Islet precursor cell (in vitro differentiated cells): ENCODE measurements around the gene FRMD1.

Experiments used
- DNase-seq: peaks from one replicate; pipeline ENCODE4 v3.0.0-alpha.2; 2018

The FRMD1 gene

DNA sequence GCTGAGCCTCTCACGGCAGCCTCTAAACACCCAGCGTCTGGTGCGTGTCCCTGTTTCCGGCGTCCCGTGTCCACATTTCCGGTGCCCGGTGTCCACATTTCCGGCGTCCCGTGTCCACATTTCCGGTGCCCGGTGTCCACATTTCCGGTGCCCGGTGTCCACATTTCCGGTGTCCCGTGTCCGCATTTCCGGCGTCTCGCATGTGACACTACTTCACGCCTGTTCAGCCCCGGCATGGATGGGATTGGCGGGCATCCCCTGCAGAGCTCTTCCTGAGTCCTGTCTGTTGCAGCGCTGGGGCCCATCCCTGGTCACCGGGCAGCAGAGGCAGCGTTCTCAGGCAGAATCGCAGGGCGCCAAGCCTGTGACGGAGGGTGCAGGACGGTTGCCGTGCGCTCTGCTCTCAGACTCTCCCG, 3.2 kb downstream of the FRMD1 start:
- no peak for DNase-seq

DNA sequence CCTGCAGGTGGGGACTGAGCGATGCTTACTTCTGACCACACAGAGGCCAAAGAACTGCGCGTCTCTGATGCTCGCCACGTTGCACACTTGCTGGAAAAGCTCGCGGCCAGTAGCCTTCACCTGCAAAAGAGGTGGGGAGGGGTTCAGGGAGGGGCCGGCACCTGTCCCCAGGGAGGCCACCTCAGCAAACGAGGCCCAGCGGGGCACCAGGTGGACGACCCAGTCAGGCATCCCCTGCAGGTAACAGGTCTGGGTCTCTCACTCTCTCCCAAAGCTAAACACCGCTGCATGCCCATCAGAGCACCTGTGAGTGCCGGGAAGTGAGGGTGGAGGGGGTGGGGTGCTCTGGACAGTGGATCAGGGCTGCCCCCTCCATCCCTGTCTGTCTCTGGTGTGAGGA, 3.8 kb downstream of the FRMD1 start:
- DNase-seq = no peak

GRCh38 chr6:168073937-168074730, 4.9 kb downstream of the FRMD1 start:
- no peak for DNase-seq

DNA sequence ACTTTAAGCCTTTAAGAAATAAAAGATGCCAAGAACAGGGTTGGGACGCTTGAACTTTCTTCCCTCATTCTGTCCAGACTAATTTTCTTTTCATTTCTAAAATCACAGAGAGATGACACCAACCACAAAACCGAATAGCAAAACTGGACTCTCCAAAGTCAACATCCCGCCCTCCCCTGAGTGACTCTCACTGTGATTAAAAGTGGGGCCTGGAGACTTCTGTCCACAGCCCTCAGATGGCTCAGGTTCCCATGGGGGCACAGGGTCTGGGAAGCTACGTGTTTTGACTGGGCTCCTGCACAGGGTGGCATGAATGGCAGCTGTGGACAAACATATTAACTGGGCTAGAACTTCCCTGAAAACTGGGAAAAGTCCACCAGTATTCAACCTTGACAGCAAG, 6.3 kb downstream of the FRMD1 start:
- no peak for DNase-seq

DNA sequence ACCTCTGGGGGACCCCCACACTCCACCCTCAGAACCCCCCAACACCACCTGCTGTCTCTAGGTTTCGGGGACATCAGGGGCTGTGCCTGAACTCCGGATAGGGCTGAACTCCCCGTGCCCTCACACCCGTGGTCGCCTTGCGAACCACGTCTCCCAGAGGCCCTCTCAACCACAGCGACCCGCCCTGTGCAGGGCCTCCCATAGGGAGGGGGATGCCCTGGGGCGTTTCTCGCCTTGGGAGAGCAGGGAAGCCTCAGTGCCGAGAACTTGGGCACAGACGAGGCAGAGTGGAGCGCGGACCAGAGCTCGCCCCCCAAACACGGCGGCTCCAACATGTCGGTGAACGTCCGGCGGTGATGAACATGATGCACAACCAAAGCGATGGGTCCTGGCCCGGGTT, 6.8 kb downstream of the FRMD1 start:
- DNase-seq = no peak

- peak; percentile 70 for DNase-seq
These were observed 7.4 kb downstream of the FRMD1 start for GRCh38 chr6:168071620-168072019.

DNA sequence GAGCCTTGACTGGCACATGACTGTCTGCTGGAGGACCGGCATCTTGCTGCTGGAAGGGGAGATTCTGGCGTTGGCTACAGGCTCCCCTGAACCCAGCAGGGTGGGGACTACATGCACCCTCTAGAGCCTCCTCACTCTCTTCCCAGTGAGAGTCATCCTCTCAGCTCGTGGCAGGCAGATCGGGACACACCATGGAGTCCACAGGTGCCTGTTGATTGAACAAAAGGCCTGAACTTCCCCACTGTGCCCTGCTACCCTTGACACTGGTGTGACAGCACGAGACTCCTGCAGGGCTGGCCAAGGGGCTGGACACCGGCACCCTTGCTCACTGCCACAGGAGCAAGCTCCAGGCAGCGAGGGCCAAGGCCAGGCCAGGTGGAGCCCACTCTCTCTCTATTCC, 8.2 kb downstream of the FRMD1 start:
- DNase-seq = no peak

GRCh38 chr6:168067081-168067759, 11.8 kb downstream of the FRMD1 start:
- no peak for DNase-seq

DNA sequence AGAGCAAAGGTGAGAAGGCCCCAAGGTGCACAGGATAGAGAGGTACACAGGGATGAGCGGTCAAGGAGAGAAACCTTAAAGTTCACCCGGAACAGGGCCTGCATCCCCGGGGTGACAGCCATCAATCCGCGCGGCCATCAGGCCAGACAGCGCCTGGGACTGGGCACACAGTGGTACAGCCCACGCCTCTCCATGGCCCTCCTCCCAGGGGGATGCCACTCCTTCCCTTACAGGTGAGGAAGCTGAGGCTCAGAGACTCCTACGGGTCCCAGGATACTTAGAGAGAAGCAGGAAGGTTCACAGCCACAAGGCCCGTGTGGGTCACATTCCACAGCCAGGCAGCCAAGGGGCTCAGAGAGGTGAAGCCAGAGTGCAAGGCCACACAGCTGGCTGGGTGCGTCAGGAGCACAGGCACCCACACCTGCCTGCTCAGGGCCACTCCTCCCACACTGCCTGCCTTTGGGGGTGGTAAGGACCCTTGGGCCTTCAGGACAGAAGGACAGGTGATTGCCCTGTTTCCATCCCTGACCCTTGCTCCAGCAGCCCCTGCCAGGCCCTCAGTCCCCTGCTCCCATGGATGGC, 14.7 kb downstream of the FRMD1 start:
- no peak for DNase-seq

GRCh38 chr6:168063431-168063830, 15.6 kb downstream of the FRMD1 start:
- no peak for DNase-seq

DNA sequence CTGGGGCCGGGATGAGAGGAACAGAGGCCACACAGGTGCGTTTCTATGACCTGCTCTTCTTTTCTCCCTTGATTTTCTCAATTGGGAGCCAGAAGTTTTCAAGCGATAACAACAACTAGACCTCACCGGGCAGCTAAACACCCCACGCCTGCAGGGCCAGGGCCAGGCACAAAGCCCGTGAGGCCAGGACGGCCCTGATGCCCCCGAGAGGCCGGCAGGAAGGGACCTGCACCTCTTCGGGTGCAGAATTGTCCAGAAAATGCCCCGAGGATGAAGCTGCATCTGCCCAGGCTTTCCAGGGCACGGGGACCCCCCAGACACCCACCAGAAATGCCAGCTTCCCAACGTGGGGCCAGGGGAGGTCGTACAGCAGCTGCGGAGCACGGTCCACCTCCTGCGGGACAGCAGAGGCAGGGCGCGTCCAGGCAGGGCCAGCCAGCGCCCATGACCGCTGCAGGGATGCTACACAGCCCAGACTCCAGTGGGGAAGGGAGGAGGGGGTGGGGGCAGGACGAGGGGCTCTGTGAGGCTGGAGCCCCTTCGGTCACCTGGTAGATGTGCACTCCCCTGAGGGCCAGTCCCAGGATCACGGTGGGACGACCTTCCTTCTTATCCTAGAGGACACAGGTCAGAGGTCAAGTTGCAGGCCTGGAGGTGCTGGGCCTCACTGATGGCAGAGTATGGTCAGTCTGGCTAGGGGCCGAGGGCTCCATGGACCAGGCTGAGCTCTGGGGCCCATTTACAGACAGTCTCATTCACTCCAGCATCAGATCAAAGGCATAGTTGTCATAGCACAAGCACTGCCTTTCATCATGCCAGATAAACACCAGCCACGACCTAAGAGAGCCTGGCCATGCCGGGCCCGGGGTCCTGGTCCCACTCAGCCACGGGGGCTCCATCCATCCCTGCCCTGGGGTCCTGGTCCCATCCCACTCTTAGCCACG, 16.4 kb downstream of the FRMD1 start:
- no peak for DNase-seq

DNA sequence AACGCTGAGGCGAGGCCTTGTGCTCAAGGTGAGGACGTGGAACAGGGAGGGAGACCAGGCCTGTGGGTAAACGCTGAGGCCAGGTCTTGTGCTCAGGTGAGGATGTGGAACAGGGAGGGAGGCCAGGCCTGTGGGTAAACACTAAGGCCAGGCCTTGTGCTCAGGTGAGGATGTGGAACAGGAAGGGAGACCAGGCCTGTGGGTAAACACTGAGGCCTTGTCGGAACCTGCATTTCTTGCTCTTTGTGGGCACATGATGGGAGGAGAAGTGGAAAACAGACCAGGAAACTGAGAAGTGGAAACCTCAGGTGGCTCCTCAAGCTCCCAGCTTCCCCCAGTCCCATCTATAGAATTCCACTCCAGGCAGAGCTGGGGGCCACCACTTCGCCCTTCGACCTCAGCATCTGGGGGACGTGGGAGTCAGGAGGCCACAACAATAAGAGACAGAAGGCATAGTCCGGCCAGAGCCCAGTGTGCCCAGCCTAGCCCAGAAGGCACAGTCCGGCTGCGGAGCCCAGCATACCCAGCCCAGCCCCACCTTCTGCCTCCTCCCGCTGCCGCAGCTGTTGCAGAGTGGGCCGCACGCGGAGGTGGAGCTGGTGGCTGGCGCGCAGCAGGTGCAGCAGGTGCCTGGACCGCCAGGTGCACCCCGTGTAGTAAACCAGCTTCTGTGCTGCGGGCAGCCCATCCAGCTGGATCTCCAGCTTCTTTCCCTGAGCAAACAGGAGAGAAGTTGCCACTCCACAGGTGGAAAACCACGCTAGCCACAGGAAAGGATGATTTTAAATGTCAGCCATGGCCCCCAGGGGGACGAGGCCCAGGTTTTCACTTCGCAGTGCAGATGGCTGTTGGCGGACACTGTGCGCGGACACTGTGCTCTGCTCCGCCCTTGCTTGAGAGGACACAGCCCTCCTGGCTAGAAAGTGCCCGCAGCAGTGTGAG, 17.5 kb downstream of the FRMD1 start:
- DNase-seq = no peak

DNA sequence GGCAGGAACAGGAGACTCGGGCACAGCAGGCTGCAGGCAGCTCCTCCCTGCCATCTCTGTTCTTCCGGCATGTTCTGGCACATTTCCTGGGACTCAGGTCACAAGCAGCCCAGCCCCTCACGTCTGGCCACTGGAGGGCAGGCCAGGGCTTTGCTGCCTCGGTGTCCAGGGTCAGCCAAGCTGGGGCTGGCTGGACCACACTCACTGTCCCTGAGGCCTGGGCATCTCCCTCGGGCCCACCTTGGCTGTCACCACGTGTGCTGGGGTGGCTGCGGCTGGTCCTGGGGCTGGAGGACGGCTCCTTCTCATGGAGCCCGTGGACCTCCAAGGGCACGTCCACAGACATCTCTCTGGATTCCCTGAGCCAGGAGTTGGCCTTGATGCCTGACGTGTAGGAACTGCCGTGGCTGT, 18.5 kb downstream of the FRMD1 start:
- peak; percentile 86 for DNase-seq

DNA sequence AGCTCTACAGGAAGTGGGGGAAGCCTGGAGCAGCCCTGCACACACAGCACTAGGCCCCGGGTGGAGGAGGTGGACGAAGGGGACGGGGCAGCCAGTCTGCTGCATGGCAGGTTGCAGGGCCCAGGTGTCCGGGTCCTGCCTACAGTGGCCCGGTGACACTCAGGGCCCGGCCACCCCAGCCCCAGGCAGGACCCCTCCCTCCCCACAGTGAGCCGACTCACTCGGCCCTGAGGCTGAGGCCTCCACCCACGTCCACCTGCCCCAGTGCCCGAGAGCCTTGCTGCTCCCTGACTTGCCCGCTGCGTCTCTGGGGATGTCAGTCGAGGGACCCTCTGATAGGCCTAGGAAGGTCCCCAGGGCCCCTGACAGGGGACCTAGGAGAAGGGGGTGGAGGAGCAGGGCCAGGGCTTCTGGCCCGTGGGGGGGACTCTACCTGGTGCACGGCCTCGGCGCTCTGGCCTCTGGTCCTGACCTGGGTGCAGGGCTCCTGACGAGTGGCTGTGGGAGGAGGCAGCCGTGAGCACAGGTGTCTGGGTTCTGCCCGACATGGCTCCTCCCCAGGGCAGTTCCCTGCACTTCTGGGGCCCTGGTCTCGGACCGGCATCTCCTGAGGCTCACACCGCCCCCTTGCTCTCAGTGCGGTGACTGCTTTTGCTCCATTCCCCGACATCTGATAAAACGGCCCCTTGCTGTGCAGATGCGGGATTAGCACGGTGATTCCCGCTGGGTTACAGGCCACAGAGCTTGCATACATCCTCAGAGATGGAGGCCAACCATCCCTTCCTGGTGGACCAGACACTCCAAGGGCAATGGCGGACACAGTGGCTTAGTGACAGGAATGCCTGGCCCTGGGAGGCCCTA, 20.1 kb downstream of the FRMD1 start:
- DNase-seq = no peak

- no peak for DNase-seq
These were observed 21.2 kb downstream of the FRMD1 start for GRCh38 chr6:168057836-168058235.

- no peak for DNase-seq
These were observed 22.0 kb downstream of the FRMD1 start for GRCh38 chr6:168056892-168057527.

- DNase-seq = no peak
These were observed 23.1 kb downstream of the FRMD1 start for GRCh38 chr6:168055696-168056489.

- no peak for DNase-seq
These were observed 24.0 kb downstream of the FRMD1 start for GRCh38 chr6:168054765-168055560.
